GM18868 (cell line): ENCODE results near the gene TBL3.
"Not testable (repeated sequence)": the region's sequence is repeated elsewhere in the genome, so short reads cannot be mapped to it uniquely, and the experiment has no call there.

Experiments used
- ATAC-seq: cut with Tn5 transposase; IDR thresholded peaks from one replicate; pipeline ENCODE4 v1.9.1; 2021; ENCODE audit warnings: mild to moderate bottlenecking, moderate library complexity; ENCODE audit not compliant: unreplicated experiment

The TBL3 gene

GRCh38 chr16:1942810-1943726, 28.8 kb upstream of the TBL3 start, which contains the start of gene MSRB1:
TSS of gene MSRB1 (minus strand) at chr16:1943199. CDS start at chr16:1943156, 43 bp downstream.
- ATAC-seq, result peak; percentile 94

GRCh38 chr16:1944612-1945199, 27.1 kb upstream of the TBL3 start:
- ATAC-seq, result no peak

GRCh38 chr16:1945559-1946391, 26.1 kb upstream of the TBL3 start:
- no peak for ATAC-seq

- ATAC-seq, result no peak
Measured at GRCh38 chr16:1946495-1947368, 25.1 kb upstream of the TBL3 start.

- no peak for ATAC-seq
Measured at GRCh38 chr16:1947369-1947670, 24.5 kb upstream of the TBL3 start.

- no peak for ATAC-seq
Measured at GRCh38 chr16:1949507-1949906, 22.3 kb upstream of the TBL3 start.

- ATAC-seq, result no peak
Measured at GRCh38 chr16:1950047-1950446, 21.8 kb upstream of the TBL3 start.

GRCh38 chr16:1950559-1950958, 21.3 kb upstream of the TBL3 start:
- ATAC-seq, result no peak

GRCh38 chr16:1953734-1954133, 18.1 kb upstream of the TBL3 start:
- no peak for ATAC-seq

GRCh38 chr16:1957434-1958142, 14.3 kb upstream of the TBL3 start:
- not testable (repeated sequence) for ATAC-seq

- ATAC-seq, result not testable (repeated sequence)
Measured at GRCh38 chr16:1958143-1958491, 13.7 kb upstream of the TBL3 start.

- ATAC-seq, result no peak
Measured at GRCh38 chr16:1958715-1959268, 13.1 kb upstream of the TBL3 start.

- ATAC-seq, result peak; percentile 56
Measured at GRCh38 chr16:1959269-1960039, 12.4 kb upstream of the TBL3 start, which contains the start of gene NDUFB10. TSS of gene NDUFB10 (plus strand) at chr16:1959538. CDS start at chr16:1959625, 87 bp downstream.

GRCh38 chr16:1960665-1961630, 10.9 kb upstream of the TBL3 start:
- no peak for ATAC-seq

- ATAC-seq, result no peak
Measured at GRCh38 chr16:1961651-1962067, 10.2 kb upstream of the TBL3 start.

GRCh38 chr16:1962161-1963153, 9.4 kb upstream of the TBL3 start:
- not testable (repeated sequence) for ATAC-seq
